ENCODE data around the gene SNF8. TPM values are rescaled to one million over a fixed set of nuclear protein-coding genes. Genes with fewer than 3 reads are reported as not detected.

Gene SNF8
- total RNA-seq, 1 experiment from 2014 or later, result 129 TPM

- Histone ChIP-seq H3K18ac (ENCODE audit: insufficient read length, low read depth, low read length) (no peak overlapping the region), H3K4me1 (ENCODE audit: insufficient read depth, low read length) (peaks cover 7% of the 10 kb centered on the region; the same call in 1 of the 2 replicates), H4K20me1 (ENCODE audit: control insufficient read depth, insufficient read depth, insufficient read length) (peaks cover 2% of the 10 kb centered on the region), H3K23me2 (ENCODE audit: insufficient read length, low read depth, low read length, poor library complexity, severe bottlenecking) (peaks cover 7% of the 10 kb centered on the region), H2BK15ac (ENCODE audit: low read depth, low read length) (no peak overlapping the region), H3T11ph (ENCODE audit: low read length) (no peak overlapping the region), H3K9ac (ENCODE audit: extremely low read depth, insufficient read length, low read length) (no peak overlapping the region), H3K79me1 (ENCODE audit: insufficient read depth, low read depth, low read length, poor library complexity, severe bottlenecking) (peaks cover 32% of the 10 kb centered on the region), H3K23ac (ENCODE audit: insufficient read length, low read depth, low read length) (no peak overlapping the region), H3K79me2 (ENCODE audit: insufficient read depth, low read length) (peaks cover 35% of the 10 kb centered on the region), H3K9me3 (ENCODE audit: control insufficient read depth, low read depth, low read length) (no peaks in the 10 kb centered on the region), H3K4ac (ENCODE audit: low read depth, low read length) (no peak overlapping the region), H4K8ac (replicated peaks; ENCODE audit: insufficient read length, low read depth, low read length) (no peak overlapping the region), H2BK5ac (ENCODE audit: insufficient read length, low read length) (no peak overlapping the region), H2BK120ac (ENCODE audit: low read depth, low read length, poor library complexity, severe bottlenecking) (no peak overlapping the region), H4K91ac (ENCODE audit: insufficient read length, low read depth, low read length) (no peak overlapping the region), H2AK5ac (ENCODE audit: insufficient read length, low read length) (no peak overlapping the region), H3K56ac (ENCODE audit: insufficient read length, low read depth, low read length) (no peak overlapping the region), H3K27ac (ENCODE audit: insufficient read length, low read depth, low read length) (no peak overlapping the region), H3K27me3 (ENCODE audit: insufficient read depth, low read length) (no peaks in the 10 kb centered on the region), H3K4me2 (ENCODE audit: insufficient read depth, insufficient read length, low read length) (no peak overlapping the region), H2AFZ (ENCODE audit: low read length) (no peak overlapping the region), H2BK20ac (ENCODE audit: low read depth, low read length, poor library complexity, severe bottlenecking) (no peak overlapping the region), H2BK12ac (ENCODE audit: insufficient read length, low read depth, low read length) (no peak overlapping the region), H3K14ac (ENCODE audit: insufficient read depth, low read length) (no peak overlapping the region), H4K5ac (ENCODE audit: insufficient read length, low read depth, low read length) (no peak overlapping the region)
- Mint-ChIP-seq H3K9me3 (no peaks in the 10 kb centered on the region), H3K36me3 (ENCODE audit: insufficient read depth in 1 of 3, low read depth in 3 of 3) (peaks cover 49 to 78% (median 76%) of the 10 kb centered on the region in 3 experiments), H3K27ac (no peak overlapping the region; a peak in 1 of 7 replicates), H3K4me3 (no peak overlapping the region), H3K27me3 (ENCODE audit: low read depth) (no peaks in the 10 kb centered on the region), H3K4me1 (peaks cover 25 to 26% of the 10 kb centered on the region in 2 experiments)
- TF ChIP-seq CTCF (conservative IDR thresholded peaks at IDR 0.05), result no peak
- DNase-seq, result no peak
- no CpG with 5 or more reads among the region's 2 CpGs for WGBS (ENCODE audit: extremely low coverage, insufficient read length, low lambda C conversion rate)
These were observed 32.2 kb downstream of the SNF8 start for GRCh38 chr17:48912476-48912875.
